ENCODE results near the gene EVI5L.

DNA sequence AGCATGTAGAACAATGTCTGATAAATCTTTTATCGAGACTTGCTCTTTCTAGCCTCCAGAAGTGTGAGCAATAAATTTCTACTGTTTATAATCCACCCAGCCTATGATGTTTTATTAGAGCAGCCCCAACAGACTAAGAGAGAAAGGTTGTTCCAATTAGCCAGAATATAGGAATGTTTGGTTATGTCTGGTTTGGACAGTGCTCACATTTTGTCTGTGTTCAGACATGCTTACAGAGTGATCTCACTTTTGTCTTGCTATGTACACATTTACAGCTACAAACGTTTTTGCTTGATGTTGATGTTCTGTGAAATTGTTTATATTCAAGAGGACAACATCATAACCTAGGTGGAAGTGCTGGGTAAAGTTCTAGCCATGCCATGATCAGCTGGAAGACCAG is 18.0 kb upstream of the EVI5L start:
- TF ChIP-seq, protein P1, sequence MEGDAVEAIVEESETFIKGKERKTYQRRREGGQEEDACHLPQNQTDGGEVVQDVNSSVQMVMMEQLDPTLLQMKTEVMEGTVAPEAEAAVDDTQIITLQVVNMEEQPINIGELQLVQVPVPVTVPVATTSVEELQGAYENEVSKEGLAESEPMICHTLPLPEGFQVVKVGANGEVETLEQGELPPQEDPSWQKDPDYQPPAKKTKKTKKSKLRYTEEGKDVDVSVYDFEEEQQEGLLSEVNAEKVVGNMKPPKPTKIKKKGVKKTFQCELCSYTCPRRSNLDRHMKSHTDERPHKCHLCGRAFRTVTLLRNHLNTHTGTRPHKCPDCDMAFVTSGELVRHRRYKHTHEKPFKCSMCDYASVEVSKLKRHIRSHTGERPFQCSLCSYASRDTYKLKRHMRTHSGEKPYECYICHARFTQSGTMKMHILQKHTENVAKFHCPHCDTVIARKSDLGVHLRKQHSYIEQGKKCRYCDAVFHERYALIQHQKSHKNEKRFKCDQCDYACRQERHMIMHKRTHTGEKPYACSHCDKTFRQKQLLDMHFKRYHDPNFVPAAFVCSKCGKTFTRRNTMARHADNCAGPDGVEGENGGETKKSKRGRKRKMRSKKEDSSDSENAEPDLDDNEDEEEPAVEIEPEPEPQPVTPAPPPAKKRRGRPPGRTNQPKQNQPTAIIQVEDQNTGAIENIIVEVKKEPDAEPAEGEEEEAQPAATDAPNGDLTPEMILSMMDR (IDR thresholded peaks at IDR 0.05) = no peak
- no peak for TF ChIP-seq POLR2A (IDR thresholded peaks at IDR 0.05)
